HTR-8/SVneo (cell line): ENCODE data around the gene MDFIC.
"Not testable (repeated sequence)": the region's sequence is repeated elsewhere in the genome, so short reads cannot be mapped to it uniquely, and the experiment has no call there.

ENCODE experiments used
- DNase-seq: peaks from one replicate; pipeline ENCODE4 v3.0.0; 2011; ENCODE audit warnings: low spot score, mixed read lengths; ENCODE audit not compliant: insufficient read length
- FAIRE-seq: peaks from 2 replicates; lab custom pipeline; 2011; peaks lifted over from hg19 to GRCh38; lab: Jason Lieb, UNC

Gene MDFIC, protein sequence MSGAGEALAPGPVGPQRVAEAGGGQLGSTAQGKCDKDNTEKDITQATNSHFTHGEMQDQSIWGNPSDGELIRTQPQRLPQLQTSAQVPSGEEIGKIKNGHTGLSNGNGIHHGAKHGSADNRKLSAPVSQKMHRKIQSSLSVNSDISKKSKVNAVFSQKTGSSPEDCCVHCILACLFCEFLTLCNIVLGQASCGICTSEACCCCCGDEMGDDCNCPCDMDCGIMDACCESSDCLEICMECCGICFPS

GRCh38 chr7:114922026-114922651 is at the start of gene MDFIC:
Gene MDFIC, plus strand, starts transcription at chr7:114922094. Its CDS starts 940 bp downstream, at chr7:114923034.
- DNase-seq (peak; percentile 17), FAIRE-seq (no peak)

DNA sequence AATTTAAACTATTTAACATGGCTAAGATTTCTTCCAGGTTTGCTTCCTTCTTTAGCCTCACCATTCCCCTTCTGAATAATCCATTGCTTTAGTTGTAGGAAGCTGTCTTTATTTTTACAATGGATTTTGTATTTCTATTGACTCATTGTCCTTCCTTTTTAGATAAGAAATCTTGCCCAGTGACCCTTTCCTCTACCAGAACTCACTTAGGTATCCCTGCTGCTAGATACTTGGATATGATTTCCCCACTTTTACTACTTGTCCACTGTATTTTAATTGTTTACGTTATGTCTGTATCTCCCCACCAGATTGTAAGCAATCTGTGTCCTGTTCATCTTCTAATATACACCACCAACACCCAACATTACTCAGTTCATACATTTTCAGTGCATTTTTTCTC is 47.7 kb upstream of the MDFIC start:
- FAIRE-seq (no peak), DNase-seq (no peak)

GRCh38 chr7:114875186-114875585 is 46.7 kb upstream of the MDFIC start:
- no peak for FAIRE-seq
- DNase-seq = no peak

DNA sequence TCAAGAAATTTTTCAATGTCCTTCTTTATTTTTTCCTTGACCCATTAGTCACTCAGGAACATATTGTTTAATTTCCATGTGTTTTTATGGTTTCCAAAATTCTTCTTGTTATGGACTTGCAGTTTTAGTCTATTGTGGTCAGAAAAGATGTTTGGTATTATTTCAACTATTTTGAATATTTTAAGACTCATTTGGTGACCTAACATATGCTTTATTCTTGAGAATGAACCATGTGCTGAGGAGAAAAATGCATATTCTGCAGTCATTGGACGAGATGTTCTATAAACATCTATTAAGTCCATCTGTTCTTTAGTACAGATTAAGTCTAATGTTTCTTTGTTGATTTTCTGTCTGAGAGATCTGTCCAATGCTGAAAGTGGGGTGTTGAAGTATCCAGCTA is 42.3 kb upstream of the MDFIC start:
- no peak for FAIRE-seq
- DNase-seq = no peak

DNA sequence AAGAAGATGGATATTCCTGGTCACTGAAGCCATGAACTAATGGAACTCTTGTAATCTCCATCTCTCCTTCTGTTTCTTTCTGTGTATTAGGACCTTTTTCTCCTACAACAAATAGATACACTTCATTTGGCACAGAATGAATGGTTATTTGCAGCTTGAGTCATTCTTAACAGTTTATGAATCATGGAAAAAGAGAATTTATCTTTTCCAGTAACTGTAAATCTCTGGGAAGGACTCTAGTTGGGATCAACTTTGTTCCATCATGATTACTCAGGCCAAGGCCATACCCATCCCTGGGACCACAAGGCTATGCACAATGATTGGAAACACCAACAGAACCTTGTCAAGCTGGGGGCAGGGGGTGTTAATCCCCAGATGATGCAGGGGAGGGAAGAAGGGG is 36.1 kb upstream of the MDFIC start:
- FAIRE-seq (no peak), DNase-seq (no peak)

- FAIRE-seq = no peak
- no peak for DNase-seq
Measured at GRCh38 chr7:114886241-114886640, 35.7 kb upstream of the MDFIC start.

GRCh38 chr7:114889116-114889515 is 32.8 kb upstream of the MDFIC start:
- FAIRE-seq, DNase-seq: not testable (repeated sequence)

- FAIRE-seq (no peak), DNase-seq (peak; percentile 46)
Measured at GRCh38 chr7:114889646-114890285, 32.1 kb upstream of the MDFIC start.

GRCh38 chr7:114890561-114890960 is 31.3 kb upstream of the MDFIC start:
- FAIRE-seq (no peak), DNase-seq (no peak)

- FAIRE-seq (no peak), DNase-seq (no peak)
Measured at GRCh38 chr7:114900127-114900526, 21.8 kb upstream of the MDFIC start.

DNA sequence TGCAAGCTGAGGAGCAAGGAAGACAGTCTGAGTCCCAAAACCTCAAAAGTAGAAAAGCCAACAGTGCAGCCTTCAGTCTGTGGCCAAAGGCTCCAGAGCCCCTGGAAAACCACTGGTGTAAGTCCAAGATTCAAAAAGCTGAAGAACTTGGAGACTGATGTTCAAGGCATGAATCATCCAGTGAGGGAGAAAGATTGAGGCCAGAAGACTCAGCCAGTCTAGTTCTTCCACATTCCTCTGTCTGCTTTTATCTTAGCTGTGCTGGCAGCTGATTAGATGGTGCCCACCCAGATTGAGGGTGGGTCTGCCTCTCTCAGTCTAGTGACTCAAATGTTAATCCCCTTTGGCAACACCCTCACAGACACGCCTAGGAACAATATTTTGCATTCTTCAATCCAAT is 20.1 kb upstream of the MDFIC start:
- no peak for DNase-seq
- FAIRE-seq = no peak

- FAIRE-seq = no peak
Measured at GRCh38 chr7:114903131-114903530, 18.8 kb upstream of the MDFIC start.

GRCh38 chr7:114910787-114911186 is 11.1 kb upstream of the MDFIC start:
- no peak for DNase-seq
- FAIRE-seq = no peak

More at GRCh38 chr7:114903131-114903530, 18.8 kb upstream of the MDFIC start:
- DNase-seq = no peak

GRCh38 chr7:114911411-114911810 is 10.5 kb upstream of the MDFIC start:
- FAIRE-seq (no peak), DNase-seq (no peak)

DNA sequence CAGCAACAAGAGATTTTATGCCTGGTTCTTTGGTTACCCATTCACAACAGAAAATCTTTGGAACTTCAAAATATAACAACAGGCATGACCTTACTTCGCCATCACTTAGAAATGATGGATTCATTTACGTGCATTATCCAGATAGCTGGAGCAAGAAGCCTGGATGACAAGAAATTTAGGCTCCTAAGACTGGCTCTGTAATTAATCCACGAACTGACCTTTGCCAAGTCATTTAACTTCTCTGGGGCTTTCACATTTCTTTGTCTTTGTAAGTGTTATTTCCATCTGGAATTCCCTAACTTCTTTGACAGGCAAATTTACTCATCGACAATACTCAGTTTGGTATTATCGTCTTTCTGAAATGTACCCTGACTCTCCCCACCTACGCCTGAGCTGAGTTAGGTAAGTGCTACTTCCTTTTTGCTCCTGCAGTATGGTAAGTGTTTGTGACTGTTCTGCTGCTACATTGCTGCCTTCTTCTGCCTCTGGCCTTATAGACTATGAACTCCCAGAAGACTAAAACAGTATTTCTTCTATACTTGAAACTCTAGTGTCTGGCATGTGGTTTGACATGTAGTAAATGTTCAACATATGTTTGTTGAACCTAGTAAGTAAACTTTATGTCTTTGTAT is 5.5 kb upstream of the MDFIC start:
- FAIRE-seq = no peak
- no peak for DNase-seq

DNA sequence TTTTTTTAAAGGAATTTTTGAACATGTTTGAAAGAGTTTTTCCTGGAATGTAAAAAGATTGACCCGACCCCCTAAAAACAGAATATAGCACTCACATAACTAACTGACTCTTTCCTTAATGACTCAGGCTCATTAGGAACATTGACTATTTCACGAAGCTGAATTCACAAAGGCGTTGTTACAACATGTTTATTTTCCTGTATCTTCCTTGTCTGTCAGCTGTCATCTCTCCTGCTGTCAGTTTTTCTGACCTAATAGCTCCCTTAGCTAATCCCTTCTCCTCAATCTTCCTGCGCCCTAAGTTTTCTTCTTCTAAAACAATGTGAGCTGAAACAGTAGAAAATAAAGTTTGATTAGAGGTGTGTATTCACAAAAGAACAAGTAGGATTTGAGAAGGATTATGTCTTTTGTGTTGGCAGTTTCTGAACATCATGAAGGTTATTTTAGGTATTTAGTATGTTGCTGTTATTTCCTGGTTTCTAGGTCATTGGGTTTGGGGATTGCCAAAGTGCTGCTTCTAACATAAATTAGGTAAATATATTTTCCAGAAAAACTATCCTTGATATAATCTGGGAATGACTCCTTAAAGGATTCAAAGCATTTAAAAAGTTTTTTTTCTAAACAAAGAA is 4.6 kb upstream of the MDFIC start:
- no peak for FAIRE-seq
- no peak for DNase-seq

DNA sequence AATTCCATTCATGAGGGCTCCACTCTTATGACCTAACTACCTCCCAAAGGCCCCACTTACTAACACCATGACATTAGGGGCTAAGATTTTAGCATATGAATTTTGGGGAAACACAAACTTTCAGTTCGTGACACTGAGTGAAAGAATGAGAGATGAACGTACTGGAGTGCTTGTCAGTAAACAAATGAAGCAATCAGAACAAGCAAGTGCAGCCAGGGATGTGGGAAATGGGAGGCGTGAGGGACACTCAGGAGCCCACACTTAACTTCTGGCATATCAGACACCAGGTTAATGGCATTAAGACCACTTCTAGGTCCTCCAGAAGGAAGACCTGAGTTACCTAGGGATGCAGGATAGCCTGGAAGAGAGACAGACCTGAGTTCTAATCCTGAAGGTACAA is 2.3 kb upstream of the MDFIC start:
- FAIRE-seq = no peak

GRCh38 chr7:114921631-114922025 is 266 bp upstream of the MDFIC start:
- FAIRE-seq = no peak

More for the DNA sequence above, 2.3 kb upstream of the MDFIC start:
- no peak for DNase-seq

GRCh38 chr7:114922652-114923402 is 933 bp downstream of the MDFIC start:
- FAIRE-seq = no peak
- peak; percentile 2 for DNase-seq

More at GRCh38 chr7:114921631-114922025, 266 bp upstream of the MDFIC start:
- no peak for DNase-seq

- FAIRE-seq = no peak
- peak; percentile 2 for DNase-seq
Measured at GRCh38 chr7:114923403-114923713, 1.5 kb downstream of the MDFIC start.
